ENCODE measurements around the gene ETS2.

The ETS2 gene

DNA sequence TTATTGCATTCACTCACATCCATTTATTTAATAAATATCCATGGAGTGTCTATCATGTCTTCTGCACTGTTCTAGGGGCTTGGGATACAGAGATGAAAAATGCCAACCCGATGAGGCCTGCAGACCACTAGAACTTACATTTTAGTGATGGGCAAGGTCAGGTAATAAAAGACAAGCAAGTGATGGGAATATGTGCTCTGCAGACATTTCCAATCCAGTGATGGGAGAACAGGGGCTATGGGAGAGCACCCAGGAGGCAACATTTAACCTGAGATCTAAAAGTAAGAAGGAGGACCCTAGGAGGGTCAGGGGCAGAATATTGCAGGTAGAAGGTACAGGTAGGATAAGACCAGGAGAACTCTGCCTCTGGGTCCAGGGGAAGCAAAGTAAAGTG is 53.1 kb downstream of the ETS2 start:
- TF ChIP-seq, protein P1, sequence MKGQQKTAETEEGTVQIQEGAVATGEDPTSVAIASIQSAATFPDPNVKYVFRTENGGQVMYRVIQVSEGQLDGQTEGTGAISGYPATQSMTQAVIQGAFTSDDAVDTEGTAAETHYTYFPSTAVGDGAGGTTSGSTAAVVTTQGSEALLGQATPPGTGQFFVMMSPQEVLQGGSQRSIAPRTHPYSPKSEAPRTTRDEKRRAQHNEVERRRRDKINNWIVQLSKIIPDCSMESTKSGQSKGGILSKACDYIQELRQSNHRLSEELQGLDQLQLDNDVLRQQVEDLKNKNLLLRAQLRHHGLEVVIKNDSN (IDR thresholded peaks at IDR 0.05), result no peak
- TF ChIP-seq ZBTB7A (IDR thresholded peaks at IDR 0.05; ENCODE audit: low read depth) (no peak), TEAD4 (IDR thresholded peaks at IDR 0.05) (no peak), CREB1 (IDR thresholded peaks at IDR 0.05; ENCODE audit: low read depth) (no peak), TAF1 (IDR thresholded peaks at IDR 0.05; ENCODE audit: low read depth) (no peak), NFIC (IDR thresholded peaks at IDR 0.05) (no peak), TCF12 (IDR thresholded peaks at IDR 0.05; ENCODE audit: low read depth) (no peak), FOXM1 (IDR thresholded peaks at IDR 0.05; ENCODE audit: borderline replicate concordance, low read depth) (no peak), RAD21 (IDR thresholded peaks at IDR 0.05; ENCODE audit: low read depth) (no peak), CEBPB (IDR thresholded peaks at IDR 0.05) (no peak), YY1 (IDR thresholded peaks at IDR 0.05; ENCODE audit: low read depth) (no peak), EGR1 (IDR thresholded peaks at IDR 0.05) (no peak)
- TF ChIP-seq, protein P2, sequence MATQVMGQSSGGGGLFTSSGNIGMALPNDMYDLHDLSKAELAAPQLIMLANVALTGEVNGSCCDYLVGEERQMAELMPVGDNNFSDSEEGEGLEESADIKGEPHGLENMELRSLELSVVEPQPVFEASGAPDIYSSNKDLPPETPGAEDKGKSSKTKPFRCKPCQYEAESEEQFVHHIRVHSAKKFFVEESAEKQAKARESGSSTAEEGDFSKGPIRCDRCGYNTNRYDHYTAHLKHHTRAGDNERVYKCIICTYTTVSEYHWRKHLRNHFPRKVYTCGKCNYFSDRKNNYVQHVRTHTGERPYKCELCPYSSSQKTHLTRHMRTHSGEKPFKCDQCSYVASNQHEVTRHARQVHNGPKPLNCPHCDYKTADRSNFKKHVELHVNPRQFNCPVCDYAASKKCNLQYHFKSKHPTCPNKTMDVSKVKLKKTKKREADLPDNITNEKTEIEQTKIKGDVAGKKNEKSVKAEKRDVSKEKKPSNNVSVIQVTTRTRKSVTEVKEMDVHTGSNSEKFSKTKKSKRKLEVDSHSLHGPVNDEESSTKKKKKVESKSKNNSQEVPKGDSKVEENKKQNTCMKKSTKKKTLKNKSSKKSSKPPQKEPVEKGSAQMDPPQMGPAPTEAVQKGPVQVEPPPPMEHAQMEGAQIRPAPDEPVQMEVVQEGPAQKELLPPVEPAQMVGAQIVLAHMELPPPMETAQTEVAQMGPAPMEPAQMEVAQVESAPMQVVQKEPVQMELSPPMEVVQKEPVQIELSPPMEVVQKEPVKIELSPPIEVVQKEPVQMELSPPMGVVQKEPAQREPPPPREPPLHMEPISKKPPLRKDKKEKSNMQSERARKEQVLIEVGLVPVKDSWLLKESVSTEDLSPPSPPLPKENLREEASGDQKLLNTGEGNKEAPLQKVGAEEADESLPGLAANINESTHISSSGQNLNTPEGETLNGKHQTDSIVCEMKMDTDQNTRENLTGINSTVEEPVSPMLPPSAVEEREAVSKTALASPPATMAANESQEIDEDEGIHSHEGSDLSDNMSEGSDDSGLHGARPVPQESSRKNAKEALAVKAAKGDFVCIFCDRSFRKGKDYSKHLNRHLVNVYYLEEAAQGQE (IDR thresholded peaks at IDR 0.05; ENCODE audit: low read depth), result no peak
- TF ChIP-seq, protein P3, sequence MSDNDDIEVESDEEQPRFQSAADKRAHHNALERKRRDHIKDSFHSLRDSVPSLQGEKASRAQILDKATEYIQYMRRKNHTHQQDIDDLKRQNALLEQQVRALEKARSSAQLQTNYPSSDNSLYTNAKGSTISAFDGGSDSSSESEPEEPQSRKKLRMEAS (IDR thresholded peaks at IDR 0.05), result no peak

DNA sequence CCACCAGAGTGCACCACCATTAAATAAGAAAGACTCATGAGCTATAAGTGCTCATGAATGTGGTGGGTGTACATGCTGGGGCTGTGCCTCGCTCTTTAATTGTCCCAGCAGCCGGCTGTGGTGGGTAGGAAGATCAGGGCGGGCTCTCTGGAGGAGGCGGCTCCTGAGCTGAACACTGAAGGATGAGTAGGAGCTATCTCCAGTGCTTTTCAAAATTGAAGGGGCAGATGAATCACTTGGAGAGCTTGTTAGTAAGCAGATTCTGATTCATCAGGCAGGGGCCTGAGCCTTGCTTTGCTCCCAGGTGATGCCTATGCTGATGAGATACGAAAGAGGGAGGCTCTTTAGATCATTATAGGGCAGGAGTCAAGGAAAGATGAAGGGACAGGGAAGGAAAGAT is 54.1 kb downstream of the ETS2 start:
- TF ChIP-seq, protein P1 (IDR thresholded peaks at IDR 0.05), result no peak
- no peak for TF ChIP-seq TEAD4 (IDR thresholded peaks at IDR 0.05)
- TF ChIP-seq TAF1 (IDR thresholded peaks at IDR 0.05; ENCODE audit: low read depth), result no peak
- TF ChIP-seq EP300 (IDR thresholded peaks at IDR 0.05; ENCODE audit: borderline replicate concordance), result no peak
- TF ChIP-seq NFIC (IDR thresholded peaks at IDR 0.05), result no peak
- TF ChIP-seq YY1 (IDR thresholded peaks at IDR 0.05; ENCODE audit: low read depth), result no peak
- no peak for TF ChIP-seq CEBPB (IDR thresholded peaks at IDR 0.05)
- TF ChIP-seq, protein P3 (IDR thresholded peaks at IDR 0.05), result no peak
- TF ChIP-seq TCF12 (IDR thresholded peaks at IDR 0.05; ENCODE audit: low read depth), result no peak
- no peak for TF ChIP-seq ZBTB7A (IDR thresholded peaks at IDR 0.05; ENCODE audit: low read depth)
- no peak for TF ChIP-seq CREB1 (IDR thresholded peaks at IDR 0.05; ENCODE audit: low read depth)
- no peak for TF ChIP-seq EGR1 (IDR thresholded peaks at IDR 0.05)
- TF ChIP-seq FOXM1 (IDR thresholded peaks at IDR 0.05; ENCODE audit: borderline replicate concordance, low read depth), result no peak
- TF ChIP-seq RAD21 (IDR thresholded peaks at IDR 0.05; ENCODE audit: low read depth), result no peak
- TF ChIP-seq, protein P2 (IDR thresholded peaks at IDR 0.05; ENCODE audit: low read depth), result no peak

DNA sequence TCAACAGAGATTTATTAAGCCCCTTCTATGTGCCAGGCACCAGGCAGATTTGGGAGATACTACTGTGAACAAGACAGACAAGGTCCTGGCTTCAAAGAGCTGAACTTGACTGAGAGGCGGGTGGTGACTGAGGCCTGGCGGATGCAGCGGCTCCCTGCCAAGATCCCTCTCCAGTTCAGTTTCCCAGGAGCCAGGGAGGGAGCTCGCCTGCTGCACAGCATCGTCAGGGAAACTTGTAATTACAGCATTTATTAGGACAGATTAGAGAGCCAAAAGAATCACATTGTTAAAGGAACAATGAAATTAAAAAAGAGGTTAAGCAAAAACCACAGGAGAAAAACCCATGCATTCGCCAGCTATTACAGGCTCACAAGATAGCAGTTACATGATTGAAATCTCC is 55.3 kb downstream of the ETS2 start:
- TF ChIP-seq TEAD4 (IDR thresholded peaks at IDR 0.05), result no peak
- no peak for TF ChIP-seq EP300 (IDR thresholded peaks at IDR 0.05; ENCODE audit: borderline replicate concordance)
- TF ChIP-seq, protein P3 (IDR thresholded peaks at IDR 0.05), result no peak
- TF ChIP-seq, protein P2 (IDR thresholded peaks at IDR 0.05; ENCODE audit: low read depth), result no peak
- no peak for TF ChIP-seq YY1 (IDR thresholded peaks at IDR 0.05; ENCODE audit: low read depth)

DNA sequence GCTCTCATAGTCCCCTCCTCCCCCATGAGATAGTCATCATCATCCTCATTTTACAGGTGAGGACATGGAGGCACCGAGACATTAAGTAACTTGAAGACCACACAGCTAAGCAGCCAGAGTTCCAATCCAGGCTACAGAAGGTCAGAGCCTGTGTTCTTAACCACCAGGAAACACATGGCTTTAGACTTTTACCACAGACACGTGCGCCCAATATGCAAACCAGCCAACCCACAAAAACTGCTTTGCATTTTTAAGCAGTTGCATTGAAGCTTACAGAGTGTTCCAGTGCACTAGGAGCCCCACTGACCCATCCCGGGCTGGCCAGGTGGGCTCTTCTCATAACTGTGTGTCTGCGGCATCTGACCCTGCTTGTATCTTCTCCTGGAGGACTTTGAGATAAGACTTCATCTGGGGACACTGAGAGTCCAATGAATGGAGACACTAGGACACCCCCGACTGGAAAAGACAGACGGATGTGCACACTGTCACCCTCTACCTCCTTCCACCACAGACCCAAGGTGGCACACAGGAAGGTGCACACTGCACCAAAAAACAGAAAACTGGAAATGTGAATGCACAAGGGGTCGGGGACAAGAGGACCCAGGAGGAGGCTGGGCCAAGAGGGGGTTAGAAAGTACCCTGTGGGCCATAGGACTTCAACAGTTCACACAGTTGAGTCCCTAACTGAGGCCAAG is 56.4 kb downstream of the ETS2 start:
- TF ChIP-seq, protein P2 (IDR thresholded peaks at IDR 0.05; ENCODE audit: low read depth), result no peak
- TF ChIP-seq RAD21 (IDR thresholded peaks at IDR 0.05; ENCODE audit: low read depth) (no peak), FOXM1 (IDR thresholded peaks at IDR 0.05; ENCODE audit: borderline replicate concordance, low read depth) (no peak), YY1 (IDR thresholded peaks at IDR 0.05; ENCODE audit: low read depth) (no peak), CEBPB (IDR thresholded peaks at IDR 0.05) (no peak), NFIC (IDR thresholded peaks at IDR 0.05) (no peak)

All from Ishikawa (cell line).